NB4 (cell line): ENCODE results near the gene VIPR2.

Source experiments
- MAX ChIP-seq: IDR thresholded peaks from 2 replicates; pipeline ENCODE4 v1.6.1; 2011; ENCODE audit warnings: low read depth, low read length
- POLR2A ChIP-seq: IDR thresholded peaks from 2 replicates; pipeline ENCODE4 v1.6.1; 2011; ENCODE audit warnings: mild to moderate bottlenecking; ENCODE audit not compliant: insufficient read length; ENCODE audit errors: extremely low read depth
- TF ChIP-seq, protein P1 (sequence below): IDR thresholded peaks from one replicate; pipeline ENCODE4 v1.5.1; 2012; ENCODE audit warnings: low read depth, low read length

DNA sequence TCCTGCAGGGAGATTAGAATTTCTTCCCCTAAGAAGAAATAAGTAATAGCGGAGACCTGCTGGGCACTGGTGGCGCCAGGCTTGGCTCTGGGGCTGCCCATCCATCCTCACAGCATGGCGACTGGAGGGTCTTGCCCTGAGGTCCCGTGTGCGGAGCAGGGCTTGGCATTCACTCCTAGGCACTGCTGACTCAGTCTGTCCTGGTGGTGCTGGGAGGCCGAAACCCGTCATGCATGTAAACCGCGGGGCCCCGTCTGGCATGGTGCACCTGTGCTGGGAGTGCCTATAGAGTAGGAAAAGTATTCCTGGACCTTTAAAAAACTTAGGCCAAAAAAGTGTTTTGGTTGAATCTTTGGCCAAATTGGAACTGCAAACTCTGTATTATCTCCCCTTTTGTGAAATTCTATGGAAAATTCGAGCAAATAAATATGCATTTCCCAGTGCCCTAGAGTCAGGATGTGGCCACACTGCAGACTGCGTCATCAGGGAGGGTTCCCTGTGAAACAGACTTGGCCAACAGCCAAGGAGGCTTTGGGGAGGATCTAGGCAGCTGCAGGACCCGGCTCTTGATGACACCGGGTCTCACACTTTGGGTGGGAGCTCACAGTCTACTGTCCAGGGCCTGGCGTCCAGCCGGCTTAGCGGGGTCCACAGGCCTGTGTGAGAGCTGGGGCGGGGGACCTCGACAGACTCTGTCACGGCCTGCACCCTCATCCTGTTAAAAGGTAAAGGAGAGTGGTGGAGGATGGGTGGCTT is 122.3 kb downstream of the VIPR2 start:
- TF ChIP-seq, protein P1, sequence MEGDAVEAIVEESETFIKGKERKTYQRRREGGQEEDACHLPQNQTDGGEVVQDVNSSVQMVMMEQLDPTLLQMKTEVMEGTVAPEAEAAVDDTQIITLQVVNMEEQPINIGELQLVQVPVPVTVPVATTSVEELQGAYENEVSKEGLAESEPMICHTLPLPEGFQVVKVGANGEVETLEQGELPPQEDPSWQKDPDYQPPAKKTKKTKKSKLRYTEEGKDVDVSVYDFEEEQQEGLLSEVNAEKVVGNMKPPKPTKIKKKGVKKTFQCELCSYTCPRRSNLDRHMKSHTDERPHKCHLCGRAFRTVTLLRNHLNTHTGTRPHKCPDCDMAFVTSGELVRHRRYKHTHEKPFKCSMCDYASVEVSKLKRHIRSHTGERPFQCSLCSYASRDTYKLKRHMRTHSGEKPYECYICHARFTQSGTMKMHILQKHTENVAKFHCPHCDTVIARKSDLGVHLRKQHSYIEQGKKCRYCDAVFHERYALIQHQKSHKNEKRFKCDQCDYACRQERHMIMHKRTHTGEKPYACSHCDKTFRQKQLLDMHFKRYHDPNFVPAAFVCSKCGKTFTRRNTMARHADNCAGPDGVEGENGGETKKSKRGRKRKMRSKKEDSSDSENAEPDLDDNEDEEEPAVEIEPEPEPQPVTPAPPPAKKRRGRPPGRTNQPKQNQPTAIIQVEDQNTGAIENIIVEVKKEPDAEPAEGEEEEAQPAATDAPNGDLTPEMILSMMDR = no peak
- no peak for TF ChIP-seq POLR2A
- no peak for TF ChIP-seq MAX
